ENCODE measurements around the gene EFNA3.

GRCh38 chr1:155037851-155038441, 40.7 kb upstream of the EFNA3 start:
- no peak for TF ChIP-seq CTCF (IDR thresholded peaks at IDR 0.05)
- TF ChIP-seq POLR2A (IDR thresholded peaks at IDR 0.05; ENCODE audit: low read depth): no peak

Data from esophagus muscularis mucosa (tissue), 3 donors.